Transverse colon (tissue), 4 donors: ENCODE data around the gene FAM89B. TPM values are rescaled to one million over a fixed set of nuclear protein-coding genes. Genes with fewer than 3 reads are reported as not detected.

Experiments used
- DNase-seq: peaks from one replicate; pipeline ENCODE4 v3.0.0-alpha.2; 2019
- H3K27ac ChIP-seq, 4 donors: fragments of 200-600 bp; sonication (generic); 2 replicates each; pipeline ENCODE4 v1.5.1; 2016 to 2018; ENCODE audit warnings: inconsistent platforms in 4 of 4
- H3K27me3 ChIP-seq: fragments of 200-600 bp; sonication (generic); 2 replicates; pipeline ENCODE4 v1.5.1; 2017; ENCODE audit warnings: inconsistent platforms
- H3K36me3 ChIP-seq, 4 donors: fragments of 200-600 bp; sonication (generic); 2 replicates each; pipeline ENCODE4 v1.5.1; 2017 to 2019; ENCODE audit warnings: inconsistent platforms in 4 of 4
- H3K4me1 ChIP-seq, 4 donors: fragments of 200-600 bp; sonication (generic); 2 replicates each; pipeline ENCODE4 v1.5.1; 2017 to 2020; ENCODE audit warnings: inconsistent platforms in 4 of 4
- H3K4me3 ChIP-seq, 4 donors: fragments of 200-600 bp; sonication (generic); 1 replicate in 1 of 4; 2 replicates in 3 of 4; pipeline versions ENCODE4 v1.5.1 to v1.6.1; 2017 to 2019; ENCODE audit warnings: inconsistent platforms in 4 of 4
- H3K9me3 ChIP-seq, 2 donors: fragments of 200-600 bp; sonication (generic); 2 replicates each; pipeline ENCODE4 v1.5.1; 2017 to 2019; ENCODE audit warnings: inconsistent platforms in 2 of 2
- EP300 ChIP-seq: sonication (generic); formaldehyde crosslinking; IDR thresholded peaks from one replicate; pipeline ENCODE4 v1.6.1; 2017; ENCODE audit warnings: antibody characterized with exemption, low read depth
- POLR2A ChIP-seq: fragments of 450-650 bp; IDR thresholded peaks from one replicate; pipeline ENCODE4 v1.6.1; 2016; ENCODE audit warnings: antibody characterized with exemption, mild to moderate bottlenecking, moderate library complexity
- POLR2AphosphoS5 ChIP-seq, 3 donors: sonication (generic); formaldehyde crosslinking; IDR thresholded peaks; one replicate each; pipeline ENCODE4 v1.6.1; 2016; ENCODE audit warnings: antibody characterized with exemption in 3 of 3
- WGBS, 2 donors: methylation state at CpG; one replicate each; pipeline ENCODE4 v1.1.5; 2018; ENCODE audit warnings: low coverage in 1 of 2; 5-methylcytosine and 5-hydroxymethylcytosine counted together
- in situ Hi-C, 4 donors: fragments of 200-750 bp; cut with MboI; loops; one replicate each; pipeline versions ENCODE4 v1.15.0 to v1.15.1; 2017; ENCODE audit warnings: low sequenced_read_pairs in 3 of 4, low pct_ligation_motif_present in 1 of 4, low pct_unique_long_range_greater_than_20kb in 1 of 4
- intact Hi-C: fragments of 100-400 bp; cut with DNase I; formaldehyde crosslinking; loops from one replicate; pipeline ENCODE4 v1.15.1; 2023; ENCODE audit warnings: low total_unique reads
- total RNA-seq, 4 donors: library from RNA; depleted of rRNA; stranded (reverse); fragments of >200 nt; gene quantifications; one replicate each; pipeline ENCODE4 v1.1.0, GENCODE V29; 2016
- TF ChIP-seq, protein P1 (sequence below), 5 experiments: fragments of 200-600 bp in 3 of 5; fragments of 450-650 bp in 2 of 5; sonication (generic) in 3 of 5; IDR thresholded peaks; 1 replicate in 2 of 5; 2 replicates in 3 of 5; pipeline ENCODE4 v1.5.1; 2016 to 2017; ENCODE audit warnings: antibody characterized with exemption in 5 of 5, inconsistent platforms in 3 of 5, mild to moderate bottlenecking in 2 of 5, moderate library complexity in 1 of 5

The FAM89B gene
- total RNA-seq, 4 donors from 2014 or later: 25.2 to 254 (median 51.6) TPM

- H3K27me3 ChIP-seq: no peaks in the 10 kb centered on the region
- in situ Hi-C loops: no loop called here
- peaks cover 13 to 37% (median 24%) of the 10 kb centered on the region in 4 donors for H3K4me1 ChIP-seq
- no peak for DNase-seq
- H3K9me3 ChIP-seq: no peaks in the 10 kb centered on the region
- no peak overlapping the region for H3K27ac ChIP-seq
- WGBS, 2 donors: 87% methylated on average over 17 of the region's 17 CpGs; no CpG with 5 or more reads in 1 of the 2 donors
- peak overlapping the region in 1 of 4 donors; percentile 100 for H3K4me3 ChIP-seq
- TF ChIP-seq EP300 (no peak), POLR2A (no peak), POLR2AphosphoS5 (IDR thresholded peaks at IDR 0.05) (no peak)
- TF ChIP-seq, protein P1, sequence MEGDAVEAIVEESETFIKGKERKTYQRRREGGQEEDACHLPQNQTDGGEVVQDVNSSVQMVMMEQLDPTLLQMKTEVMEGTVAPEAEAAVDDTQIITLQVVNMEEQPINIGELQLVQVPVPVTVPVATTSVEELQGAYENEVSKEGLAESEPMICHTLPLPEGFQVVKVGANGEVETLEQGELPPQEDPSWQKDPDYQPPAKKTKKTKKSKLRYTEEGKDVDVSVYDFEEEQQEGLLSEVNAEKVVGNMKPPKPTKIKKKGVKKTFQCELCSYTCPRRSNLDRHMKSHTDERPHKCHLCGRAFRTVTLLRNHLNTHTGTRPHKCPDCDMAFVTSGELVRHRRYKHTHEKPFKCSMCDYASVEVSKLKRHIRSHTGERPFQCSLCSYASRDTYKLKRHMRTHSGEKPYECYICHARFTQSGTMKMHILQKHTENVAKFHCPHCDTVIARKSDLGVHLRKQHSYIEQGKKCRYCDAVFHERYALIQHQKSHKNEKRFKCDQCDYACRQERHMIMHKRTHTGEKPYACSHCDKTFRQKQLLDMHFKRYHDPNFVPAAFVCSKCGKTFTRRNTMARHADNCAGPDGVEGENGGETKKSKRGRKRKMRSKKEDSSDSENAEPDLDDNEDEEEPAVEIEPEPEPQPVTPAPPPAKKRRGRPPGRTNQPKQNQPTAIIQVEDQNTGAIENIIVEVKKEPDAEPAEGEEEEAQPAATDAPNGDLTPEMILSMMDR (IDR thresholded peaks at IDR 0.05): no peak
- intact Hi-C loops: no loop called here
- peaks cover 0 to 20% (median 5%) of the 10 kb centered on the region in 4 donors for H3K36me3 ChIP-seq
Measured at GRCh38 chr11:65617136-65617850, 45.0 kb downstream of the FAM89B start.

DNA sequence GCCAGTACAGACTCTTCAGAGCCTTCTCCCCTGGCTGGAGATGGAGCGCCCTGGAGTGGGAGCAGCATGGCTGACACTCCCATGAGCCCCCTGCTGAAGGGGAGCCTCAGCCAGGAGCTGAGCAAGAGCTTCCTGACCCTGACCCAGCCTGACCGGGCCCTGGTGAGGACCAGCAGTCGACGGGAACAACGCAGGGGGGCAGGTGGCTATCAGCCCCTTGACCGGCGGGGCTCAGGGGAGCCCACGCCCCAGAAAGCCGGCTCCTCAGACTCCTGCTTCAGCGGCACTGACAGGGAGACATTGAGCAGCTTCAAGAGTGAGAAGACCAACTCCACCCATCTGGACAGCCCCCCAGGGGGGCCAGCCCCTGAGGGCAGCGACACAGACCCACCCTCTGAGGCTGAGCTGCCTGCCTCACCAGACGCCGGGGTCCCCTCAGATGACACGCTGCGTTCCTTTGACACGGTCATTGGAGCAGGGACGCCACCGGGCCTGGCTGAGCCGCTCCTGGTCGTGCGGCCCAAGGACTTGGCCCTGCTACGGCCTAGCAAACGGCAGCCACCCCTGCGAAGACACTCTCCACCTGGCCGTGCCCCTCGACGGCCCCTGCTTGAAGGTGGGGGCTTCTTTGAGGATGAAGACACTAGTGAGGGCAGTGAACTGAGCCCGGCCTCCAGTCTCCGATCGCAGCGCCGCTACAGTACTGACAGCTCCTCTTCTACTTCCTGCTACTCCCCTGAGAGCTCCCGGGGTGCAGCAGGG is 45.8 kb downstream of the FAM89B start:
- DNase-seq: no peak
- no peak overlapping the region for H3K27ac ChIP-seq
- H3K4me1 ChIP-seq: peaks cover 4 to 28% (median 15%) of the 10 kb centered on the region in 4 donors
- H3K9me3 ChIP-seq: no peaks in the 10 kb centered on the region
- H3K4me3 ChIP-seq: no peak overlapping the region
- intact Hi-C loops (no loop called here), in situ Hi-C loops (no loop called here)
- no peaks in the 10 kb centered on the region for H3K27me3 ChIP-seq
- peaks cover 0 to 20% (median 5%) of the 10 kb centered on the region in 4 donors for H3K36me3 ChIP-seq
- 96 to 100% methylated on average over 1 to 27 of the region's 33 CpGs for WGBS, 2 donors
- no peak for TF ChIP-seq EP300
- TF ChIP-seq POLR2A: no peak
- TF ChIP-seq, protein P1 (IDR thresholded peaks at IDR 0.05): no peak

- H3K4me1 ChIP-seq: peaks cover 3 to 22% (median 13%) of the 10 kb centered on the region in 4 donors
- WGBS, 2 donors: 97% methylated on average over 14 of the region's 14 CpGs; no CpG with 5 or more reads in 1 of the 2 donors
- peaks cover 0 to 20% (median 7%) of the 10 kb centered on the region in 4 donors for H3K36me3 ChIP-seq
- in situ Hi-C loops (no loop called here), intact Hi-C loops (no loop called here)
- TF ChIP-seq POLR2AphosphoS5 (IDR thresholded peaks at IDR 0.05) (no peak), EP300 (no peak), POLR2A (no peak)
- TF ChIP-seq, protein P1 (IDR thresholded peaks at IDR 0.05): no peak
- H3K27me3 ChIP-seq: no peaks in the 10 kb centered on the region
- no peaks in the 10 kb centered on the region for H3K9me3 ChIP-seq
- no peak for DNase-seq
- no peak overlapping the region for H3K4me3 ChIP-seq
- H3K27ac ChIP-seq: no peak overlapping the region
Measured at GRCh38 chr11:65618763-65619162, 46.4 kb downstream of the FAM89B start.

DNA sequence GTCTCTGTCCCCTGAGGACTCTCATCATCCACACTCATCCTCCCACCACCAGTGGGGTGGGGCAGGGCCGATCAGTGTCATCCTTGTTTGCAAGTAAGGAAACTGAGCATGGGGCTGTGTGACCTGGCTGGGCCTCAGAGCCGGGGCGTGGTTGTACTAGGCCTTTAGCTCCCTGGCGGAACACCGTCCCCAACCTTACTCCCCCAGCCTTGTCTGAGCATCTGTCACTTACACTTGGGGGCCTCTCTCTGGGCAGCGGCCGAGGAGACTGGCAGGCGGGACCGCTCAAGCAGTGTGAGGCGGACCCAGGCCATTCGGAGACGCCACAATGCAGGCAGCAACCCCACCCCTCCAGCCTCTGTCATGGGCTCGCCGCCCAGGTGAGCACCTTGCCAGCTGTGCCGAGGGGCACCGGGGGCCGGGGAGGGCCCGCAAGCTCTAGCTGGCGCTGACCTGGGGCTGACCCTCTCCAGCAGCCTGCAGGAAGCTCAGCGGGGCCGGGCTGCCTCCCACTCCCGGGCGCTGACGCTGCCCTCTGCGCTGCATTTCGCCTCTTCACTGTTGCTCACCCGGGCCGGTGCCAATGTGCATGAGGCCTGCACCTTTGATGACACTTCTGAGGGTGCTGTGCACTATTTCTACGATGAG is 47.1 kb downstream of the FAM89B start:
- H3K4me3 ChIP-seq: no peak overlapping the region
- no peaks in the 10 kb centered on the region for H3K9me3 ChIP-seq
- intact Hi-C loops: no loop called here
- peaks cover 3 to 21% (median 13%) of the 10 kb centered on the region in 4 donors for H3K4me1 ChIP-seq
- TF ChIP-seq POLR2AphosphoS5 (IDR thresholded peaks at IDR 0.05): no peak
- no peak for TF ChIP-seq EP300
- TF ChIP-seq POLR2A: no peak
- TF ChIP-seq, protein P1 (IDR thresholded peaks at IDR 0.05): no peak
- no peak for DNase-seq
- peaks cover 0 to 20% (median 8%) of the 10 kb centered on the region in 4 donors for H3K36me3 ChIP-seq
- no peaks in the 10 kb centered on the region for H3K27me3 ChIP-seq
- in situ Hi-C loops: no loop called here
- no peak overlapping the region for H3K27ac ChIP-seq
- 94% methylated on average over 29 of the region's 29 CpGs; no CpG with 5 or more reads in 1 of the 2 donors for WGBS, 2 donors
